HG03045 (cell line): ENCODE measurements around the gene ASPSCR1.
"Not testable (repeated sequence)": the region's sequence is repeated elsewhere in the genome, so short reads cannot be mapped to it uniquely, and the experiment has no call there.

Experiments used
- ATAC-seq: cut with Tn5 transposase; IDR thresholded peaks from one replicate; pipeline ENCODE4 v1.9.1; 2021; ENCODE audit warnings: mild to moderate bottlenecking, moderate library complexity; ENCODE audit not compliant: unreplicated experiment

ASPSCR1 gene

DNA sequence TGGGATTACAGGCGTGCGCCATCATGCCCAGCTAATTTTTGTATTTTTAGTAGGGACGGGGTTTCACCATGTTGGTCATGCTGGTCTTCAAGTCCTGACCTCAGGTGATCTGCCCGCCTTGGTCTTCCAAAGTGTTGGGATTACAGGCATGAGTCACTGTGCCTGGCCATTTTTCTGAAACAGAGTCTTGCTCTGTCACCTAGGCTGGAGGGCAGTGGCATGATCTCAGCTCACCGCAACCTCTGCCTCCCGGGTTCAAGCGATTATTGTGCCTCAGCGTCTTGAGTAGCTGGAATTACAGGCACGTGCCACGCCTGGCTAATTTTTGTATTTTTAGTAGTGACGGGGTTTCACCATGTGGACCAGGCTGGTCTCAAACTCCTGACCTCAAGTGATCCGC is 4.1 kb downstream of the ASPSCR1 start:
- ATAC-seq: not testable (repeated sequence)

DNA sequence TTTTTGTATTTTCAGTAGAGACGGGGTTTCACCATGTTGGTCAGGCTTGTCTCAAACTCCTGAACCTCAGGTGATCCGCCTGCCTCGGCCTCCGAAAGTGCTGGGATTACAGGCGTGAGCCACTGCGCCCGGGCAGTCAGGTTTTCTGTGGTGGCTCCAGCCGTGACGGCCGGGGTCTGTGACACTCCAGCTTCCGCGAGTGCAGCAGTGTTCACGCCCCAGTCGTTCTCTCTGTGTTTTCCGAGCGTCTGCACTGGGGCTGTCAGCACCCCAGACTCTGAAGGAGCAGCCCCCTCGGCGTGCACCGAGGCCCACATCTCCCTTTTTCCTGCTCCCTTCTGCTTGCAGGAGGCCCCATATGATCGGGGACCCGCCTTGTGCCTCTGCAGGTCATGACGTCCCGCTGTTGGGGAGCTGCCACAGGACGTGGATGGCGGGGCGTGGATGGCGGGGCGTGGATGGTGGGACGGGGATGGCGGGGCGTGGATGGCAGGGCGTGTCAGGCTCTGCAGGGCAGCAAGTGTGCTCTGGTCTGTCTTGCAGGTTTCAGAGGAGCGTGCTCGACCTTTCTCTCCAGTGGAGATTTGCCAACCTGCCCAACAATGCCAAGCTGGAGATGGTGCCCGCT is 5.7 kb downstream of the ASPSCR1 start:
- ATAC-seq: no peak

DNA sequence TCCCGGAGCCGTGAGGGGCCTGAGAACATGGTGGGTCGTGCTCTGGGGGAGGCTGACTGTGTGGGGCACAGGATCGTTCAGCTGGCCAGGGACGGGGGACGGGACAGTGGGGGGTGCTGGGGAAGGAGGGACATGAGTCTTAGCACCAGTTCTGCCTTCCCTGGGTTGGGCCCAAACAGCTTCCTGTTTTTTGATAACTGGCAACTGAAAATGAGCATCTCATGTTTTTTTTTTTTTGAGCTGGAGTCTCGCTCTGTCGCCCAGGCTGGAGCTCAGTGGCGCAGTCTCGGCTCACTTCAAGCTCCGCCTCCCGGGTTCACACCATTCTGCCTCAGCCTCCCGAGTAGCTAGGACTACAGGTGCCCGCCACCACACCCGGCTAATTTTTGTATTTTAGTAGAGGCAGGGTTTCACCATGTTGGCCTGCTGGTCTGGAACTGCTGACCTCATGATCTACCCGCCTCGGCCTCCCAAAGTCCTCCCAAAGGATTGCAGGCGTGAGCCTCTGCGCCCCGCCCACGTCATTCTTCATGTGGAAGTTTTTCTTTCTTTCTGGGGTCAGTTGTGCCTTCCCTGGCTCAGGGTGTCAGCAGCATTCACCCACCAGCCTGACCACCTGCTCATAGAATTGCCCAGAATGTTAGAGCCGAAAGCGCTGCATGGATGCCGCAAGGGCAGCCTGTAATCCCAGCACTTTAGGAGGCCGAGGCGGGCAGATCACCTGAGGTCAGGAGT is 6.4 kb downstream of the ASPSCR1 start:
- no peak for ATAC-seq

DNA sequence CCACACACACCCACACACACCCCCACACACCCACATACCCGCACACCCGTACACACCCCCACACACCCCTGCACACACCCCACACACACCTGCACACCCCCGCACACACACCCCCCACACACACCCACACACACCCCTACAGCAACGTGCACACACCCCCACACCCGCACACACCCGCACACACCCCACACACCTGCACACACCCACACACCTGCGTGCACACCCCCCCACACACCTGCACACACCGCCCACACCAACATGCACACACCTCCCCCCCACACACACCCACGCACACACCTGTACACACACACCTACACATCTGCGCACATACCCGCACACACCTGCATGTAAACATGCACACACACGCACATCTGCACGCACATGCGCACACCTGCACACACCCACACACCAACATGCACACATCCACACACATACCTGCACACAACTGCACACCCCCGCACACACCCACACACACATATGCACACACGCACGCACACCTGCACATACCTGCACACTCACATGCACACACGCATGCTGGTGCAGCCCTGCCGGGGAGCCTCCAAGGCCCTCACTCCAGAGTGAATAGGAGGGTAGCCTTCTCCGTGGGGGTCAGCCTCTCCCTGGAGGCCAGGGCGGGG is 7.5 kb downstream of the ASPSCR1 start:
- no peak for ATAC-seq

DNA sequence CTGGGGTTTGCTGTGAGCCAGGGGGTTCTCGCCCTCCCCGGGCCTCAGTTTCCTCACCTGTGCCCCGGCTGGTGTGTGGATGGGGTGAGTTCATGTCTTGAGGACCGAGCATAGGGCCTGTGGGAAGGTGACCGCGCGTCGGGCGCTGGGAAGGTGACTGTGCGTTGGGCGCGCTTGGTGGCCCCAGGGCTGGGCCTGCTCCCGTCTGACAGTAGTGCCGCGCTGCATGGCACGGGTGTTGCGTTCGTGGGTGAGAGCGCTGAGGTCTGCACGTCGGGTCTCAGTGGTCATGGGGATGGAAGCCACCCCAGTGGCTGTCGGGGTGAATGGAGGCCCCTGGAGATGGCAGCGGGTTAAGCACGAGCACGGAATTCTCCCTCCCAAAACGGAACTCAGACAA is 9.2 kb downstream of the ASPSCR1 start:
- no peak for ATAC-seq

DNA sequence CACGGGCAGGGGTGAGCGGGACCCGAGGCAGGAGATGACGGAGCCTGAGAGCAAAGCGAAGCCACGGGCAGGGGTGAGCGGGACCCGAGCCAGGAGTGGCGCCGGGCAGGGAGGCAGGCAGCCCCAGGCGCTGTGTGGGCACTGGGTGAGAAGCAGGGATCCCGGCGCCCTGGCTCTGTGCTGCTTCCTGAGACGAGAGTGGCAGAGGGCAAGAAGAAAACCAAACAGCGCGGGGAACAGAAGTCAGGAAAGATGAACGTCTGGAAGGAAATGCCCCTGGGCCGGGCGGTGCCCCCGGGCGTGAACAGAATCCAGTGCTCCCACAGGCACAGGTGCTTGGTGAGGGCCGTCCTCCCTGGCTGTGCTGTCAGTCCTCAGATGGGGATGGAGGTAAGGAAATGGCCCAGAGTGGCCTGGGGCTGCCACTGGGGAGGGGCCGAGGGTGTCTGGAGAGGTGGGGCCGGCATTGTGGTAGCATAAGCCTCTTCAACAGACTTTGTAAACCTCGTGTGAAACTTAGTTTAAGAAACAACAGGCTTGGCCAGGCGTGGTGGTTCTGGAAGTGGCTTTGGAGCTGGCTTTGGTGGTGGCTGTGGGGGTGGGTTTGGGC is 9.8 kb downstream of the ASPSCR1 start:
- no peak for ATAC-seq

DNA sequence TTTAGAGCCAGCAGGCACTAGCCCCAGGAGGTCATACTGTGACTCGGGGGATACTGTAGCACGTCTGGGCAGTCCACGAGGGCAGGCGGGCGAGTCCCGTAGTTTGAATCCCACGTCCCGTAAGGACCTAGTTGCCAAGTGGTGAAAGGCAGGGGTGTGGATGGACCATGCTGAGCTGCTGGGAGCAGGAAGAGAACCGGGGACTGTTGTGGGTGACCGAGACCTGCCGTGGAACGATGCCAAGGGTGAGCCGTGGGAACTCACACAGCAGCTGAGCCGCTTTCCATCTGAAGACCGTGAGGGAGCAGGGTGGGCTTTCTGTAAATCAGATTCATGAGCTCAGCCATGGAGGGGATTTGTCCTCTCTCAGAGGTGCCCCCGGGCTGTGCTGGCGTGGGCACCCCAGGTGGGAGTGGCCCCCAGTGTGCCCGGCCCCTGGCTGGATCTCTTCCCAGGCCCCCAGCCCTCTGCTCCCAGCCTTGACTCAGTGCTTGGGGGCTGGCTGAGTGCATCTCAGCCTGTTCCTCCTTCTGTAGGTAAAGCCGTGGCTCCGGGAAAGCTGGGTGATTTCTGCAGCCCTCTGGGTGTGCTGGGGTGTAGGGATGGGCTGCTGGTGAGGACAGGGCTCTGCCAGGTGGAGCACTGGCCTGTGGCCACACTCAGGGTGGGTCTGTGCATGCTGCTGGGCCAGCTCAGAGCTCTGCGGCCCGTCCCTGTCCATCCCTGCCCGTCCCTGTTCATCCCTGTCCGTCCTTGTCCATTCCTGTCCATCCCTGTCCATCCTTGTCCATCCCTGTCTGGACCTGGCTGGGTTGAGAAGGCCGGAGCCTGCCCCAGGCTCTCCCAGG is 13.6 kb downstream of the ASPSCR1 start:
- no peak for ATAC-seq

DNA sequence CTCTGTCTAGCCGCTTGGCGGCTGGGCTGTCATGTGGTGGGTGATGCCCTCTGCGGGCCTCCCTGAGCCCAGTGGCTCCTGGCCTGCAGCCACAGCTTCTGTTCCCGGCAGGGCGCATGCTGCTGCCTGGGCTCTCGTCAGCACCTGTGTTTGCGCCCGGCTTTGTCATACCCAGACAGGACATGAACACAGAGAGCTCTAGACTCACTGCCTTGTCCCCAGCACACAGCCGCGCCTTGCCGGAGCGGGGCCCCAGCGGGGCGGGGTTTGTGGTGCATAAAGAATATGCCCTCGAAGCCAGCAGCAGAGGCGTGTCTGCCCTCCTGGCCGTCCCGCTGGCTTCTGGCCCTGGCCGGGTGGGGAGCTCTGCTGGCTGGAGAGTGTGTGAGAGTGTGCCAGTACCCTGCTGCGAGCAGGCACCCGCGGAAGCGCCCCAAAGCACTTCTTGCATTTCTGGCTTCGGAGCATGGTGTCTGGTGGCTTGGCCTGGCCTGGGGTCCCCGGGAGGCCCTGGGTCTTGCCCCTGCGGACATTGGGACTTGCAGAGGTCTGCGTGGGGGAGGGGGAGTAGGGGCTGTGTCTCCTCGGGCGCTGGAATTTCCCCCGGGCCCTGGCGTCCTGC is 14.4 kb downstream of the ASPSCR1 start:
- ATAC-seq: no peak

DNA sequence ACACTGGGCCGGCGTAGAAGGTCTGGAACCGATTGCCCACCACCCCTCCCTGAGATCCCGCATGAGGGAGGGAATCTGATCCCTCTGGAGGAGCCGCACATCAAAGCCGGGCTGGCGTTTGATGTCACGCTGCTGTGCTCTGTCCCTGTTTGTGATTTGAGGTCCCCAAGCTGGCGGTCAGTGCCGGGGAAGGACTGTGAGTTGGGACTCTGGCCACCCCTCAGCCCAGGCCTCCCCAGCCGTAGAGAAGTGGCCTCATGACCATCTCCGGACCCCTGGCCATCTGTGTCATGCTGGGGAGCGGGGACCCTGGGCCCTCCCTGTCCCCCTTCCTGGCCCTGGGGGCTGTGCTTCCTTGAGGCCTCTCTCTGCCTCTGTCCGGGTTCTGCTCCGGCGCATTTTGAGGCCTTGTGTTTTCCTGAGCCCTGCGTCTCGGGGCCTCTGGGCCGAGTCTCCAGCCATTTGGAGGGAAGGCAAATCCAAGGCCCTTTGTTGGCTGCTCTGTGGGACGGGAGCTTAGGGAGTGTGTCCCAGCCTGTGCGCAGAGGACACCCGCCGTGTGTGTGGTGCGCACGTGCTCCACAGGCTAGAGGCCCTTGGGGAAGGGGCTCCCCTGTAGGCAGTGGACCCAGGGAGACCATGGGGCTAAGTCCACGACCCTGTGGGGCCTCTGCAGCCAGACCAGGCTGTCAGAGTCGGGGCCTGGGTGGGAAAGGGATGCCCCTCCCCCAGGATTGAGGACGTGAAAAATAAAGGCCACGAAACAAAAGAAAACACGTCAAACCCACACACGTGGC is 15.1 kb downstream of the ASPSCR1 start:
- no peak for ATAC-seq

DNA sequence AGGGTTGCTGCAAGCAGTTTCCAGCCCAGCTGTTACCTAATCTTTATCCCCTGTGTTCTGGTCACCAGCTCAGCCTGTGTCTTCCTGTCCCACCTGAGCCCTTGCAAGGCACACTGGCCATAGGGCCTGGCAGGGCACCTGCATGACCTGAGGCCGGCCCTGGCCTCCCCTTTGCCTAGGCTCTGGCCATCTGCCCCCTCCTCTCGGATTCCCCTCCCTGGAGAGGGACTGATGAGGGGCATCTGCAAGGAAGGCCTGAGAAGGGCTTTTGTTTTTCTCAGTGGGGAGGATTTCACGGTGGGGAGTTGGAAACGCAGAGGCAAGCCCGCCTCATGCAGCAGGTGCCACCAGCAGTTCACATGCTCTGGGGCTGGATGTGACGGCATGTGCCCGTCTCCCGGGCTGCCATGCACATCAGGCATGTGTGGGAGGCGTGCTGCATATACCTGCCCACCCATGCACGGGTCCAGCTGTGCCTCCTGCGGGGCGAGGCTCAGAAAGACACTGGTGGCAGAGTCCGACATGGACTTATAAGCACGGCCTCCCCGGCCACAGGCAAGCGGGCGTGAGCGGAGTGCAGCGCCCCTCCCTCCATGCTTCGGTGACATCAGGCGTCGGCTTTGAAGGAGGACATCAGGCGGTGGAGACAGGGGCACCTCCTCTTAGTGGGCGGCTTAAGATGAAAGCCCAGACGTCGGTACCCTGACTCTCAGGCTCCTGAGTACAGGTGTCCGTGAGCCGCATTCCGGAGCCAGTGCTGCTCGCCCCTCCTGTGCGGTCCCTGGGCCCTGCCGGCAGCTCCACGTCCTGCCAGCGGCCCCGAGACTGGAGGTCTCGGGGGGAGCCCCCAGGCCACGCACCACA is 16.5 kb downstream of the ASPSCR1 start:
- no peak for ATAC-seq

DNA sequence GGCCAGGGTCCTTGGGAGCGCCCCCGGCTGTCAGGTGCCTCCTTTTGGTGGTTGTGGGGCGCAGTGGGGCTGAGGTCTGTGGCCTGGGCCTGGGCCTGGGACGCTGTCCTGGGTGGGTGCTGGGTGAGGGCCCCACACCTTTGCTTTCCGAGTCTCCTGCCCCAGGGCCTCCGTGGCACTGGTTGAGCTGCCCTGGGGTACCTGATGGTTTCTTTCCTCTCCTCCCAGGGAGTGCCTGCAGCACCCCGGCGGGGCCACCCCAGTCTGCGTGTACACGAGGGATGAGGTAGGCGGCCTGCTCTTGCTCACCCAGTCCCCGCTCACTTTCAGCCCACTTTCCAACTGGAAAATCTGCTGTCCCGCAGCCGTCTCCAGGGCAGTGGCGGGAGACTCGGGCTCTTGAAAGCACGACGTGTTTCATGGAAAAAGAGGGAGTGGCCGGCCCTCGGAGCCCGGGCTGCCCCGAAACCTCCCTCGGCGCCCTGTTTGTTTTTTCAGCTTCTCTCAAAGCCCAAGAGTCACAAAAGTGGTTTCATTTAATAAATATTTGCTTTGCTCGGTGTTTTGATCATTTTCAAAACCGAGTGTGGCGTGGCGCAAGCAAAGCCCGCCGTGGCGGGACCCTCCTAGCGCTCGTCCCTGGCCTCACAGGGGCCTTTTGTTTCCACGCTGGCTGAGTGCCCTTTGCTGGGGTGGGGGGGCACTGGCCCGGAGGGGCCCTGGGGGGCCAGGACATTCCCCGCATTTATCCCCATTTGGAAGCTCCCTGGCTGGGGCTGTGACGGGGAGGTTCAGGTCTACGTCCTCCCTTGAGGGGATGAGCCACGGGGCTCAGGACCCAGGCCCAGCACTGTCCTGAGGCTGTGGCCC is 17.4 kb downstream of the ASPSCR1 start:
- no peak for ATAC-seq

DNA sequence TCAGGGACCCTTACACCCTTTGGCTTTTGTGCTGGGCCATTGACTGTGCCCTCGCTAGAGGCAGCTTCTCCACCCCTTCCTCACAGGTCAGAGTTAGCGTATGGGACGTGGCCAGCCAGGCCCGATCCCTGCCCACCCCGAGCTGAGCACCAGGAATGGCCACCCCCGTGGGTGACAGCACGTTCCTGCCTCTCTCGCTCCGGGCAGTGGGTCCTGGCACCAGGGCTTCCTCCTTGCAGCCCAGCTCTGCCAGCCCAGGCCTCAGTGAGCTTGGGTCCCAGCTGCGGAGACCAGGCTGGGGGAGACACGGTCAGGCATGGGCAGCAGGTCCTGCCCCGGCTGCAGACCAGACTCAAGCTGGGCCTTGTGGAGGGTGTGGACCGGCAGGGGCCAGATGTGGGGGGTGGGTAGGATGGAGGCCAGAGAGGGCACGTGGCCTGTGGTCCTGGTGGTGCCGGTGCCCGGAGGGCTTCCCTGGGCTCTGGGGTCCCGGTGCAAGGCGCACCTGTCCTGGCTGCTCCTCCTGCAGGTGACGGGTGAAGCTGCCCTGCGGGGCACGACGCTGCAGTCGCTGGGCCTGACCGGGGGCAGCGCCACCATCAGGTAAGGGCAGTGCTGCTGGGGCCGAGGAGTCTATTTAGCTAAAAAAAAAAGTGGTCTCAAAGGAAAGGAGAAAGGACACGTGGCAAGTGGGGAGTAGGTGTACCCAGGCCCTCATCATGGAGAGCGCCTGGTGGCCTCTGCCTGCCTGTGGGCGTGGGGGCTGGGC is 18.2 kb downstream of the ASPSCR1 start:
- no peak for ATAC-seq

DNA sequence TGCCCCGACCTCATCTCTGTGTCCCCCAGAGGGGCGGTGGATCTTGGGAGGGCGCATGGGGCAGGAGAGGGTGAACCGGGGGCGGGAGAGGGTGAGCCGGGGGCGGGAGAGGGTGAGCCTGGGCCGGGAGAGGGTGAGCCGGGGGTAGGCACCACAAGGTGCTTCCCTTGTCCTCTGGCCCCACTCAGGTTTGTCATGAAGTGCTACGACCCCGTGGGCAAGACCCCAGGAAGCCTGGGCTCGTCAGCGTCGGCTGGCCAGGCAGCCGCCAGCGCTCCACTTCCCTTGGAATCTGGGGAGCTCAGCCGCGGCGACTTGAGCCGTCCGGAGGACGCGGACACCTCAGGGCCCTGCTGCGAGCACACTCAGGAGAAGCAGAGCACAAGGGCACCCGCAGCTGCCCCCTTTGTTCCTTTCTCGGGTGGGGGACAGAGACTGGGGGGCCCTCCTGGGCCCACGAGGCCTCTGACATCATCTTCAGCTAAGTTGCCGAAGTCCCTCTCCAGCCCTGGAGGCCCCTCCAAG is 18.9 kb downstream of the ASPSCR1 start:
- no peak for ATAC-seq

DNA sequence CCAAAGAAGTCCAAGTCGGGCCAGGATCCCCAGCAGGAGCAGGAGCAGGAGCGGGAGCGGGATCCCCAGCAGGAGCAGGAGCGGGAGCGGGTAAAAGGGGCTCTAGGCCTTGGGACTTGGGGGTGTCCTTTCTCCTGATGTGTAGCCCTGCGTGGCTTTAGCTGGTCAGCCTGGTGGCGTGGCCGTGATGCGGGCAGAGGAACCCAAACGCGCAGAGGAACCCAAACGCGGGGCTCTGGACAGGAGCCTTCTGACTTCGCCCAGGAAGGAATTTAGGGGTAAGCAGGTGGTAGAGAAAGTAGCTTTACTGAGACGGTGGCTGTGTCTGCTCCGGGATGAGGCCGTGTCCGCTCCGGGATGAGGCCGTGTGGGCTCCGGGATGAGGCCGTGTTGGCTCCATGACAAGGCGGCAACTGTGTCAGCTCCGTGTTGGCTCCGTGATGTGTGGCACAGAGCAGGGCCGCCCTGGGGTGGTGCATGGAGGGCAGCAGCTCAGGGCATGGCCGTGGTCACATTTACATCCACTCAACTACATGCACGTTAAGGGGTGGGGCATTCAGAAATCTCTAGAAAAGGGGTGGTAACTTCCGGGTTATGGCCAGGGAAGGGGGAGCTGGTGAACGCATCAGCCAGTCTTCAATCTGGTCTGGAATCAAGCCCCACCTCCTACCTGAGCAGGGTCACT is 19.5 kb downstream of the ASPSCR1 start:
- ATAC-seq: no peak

DNA sequence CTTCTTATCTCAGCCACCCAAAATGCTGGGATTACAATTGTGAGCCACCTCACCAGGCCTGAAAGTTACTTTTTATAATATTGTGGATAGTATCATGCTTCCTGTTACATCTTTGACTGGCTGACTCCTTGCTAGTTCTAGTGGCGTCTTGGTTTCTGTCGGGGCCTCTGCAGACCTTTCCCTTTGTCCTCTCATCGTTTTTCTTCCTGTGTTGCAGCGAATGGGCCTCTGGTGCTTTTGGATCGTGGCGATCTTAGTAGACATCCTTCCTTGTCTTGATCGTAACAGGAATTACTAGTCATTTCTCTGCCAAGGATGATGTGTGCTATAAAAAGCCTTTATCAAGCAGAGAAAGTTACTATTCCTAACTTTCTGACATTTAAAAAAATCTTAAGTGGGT is 20.8 kb downstream of the ASPSCR1 start:
- ATAC-seq: no peak
